Activated CD4-positive, alpha-beta memory T cell treated with anti-CD3 and anti-CD28 coated beads, Interleukin-2, amount 10 ng/mL, durations not matched to agents 7 days and 5 days (primary cell): Measurements from ENCODE around the gene ATP8B3. TPM values are rescaled to one million over a fixed set of nuclear protein-coding genes. Genes with fewer than 3 reads are reported as not detected.
A peak's percentile ranks its signal among the peaks of the same experiment; 100 is the strongest.

Source experiments
- CTCF ChIA-PET: fragments of 350-600 bp; sonication (Branson Sonifier 250); formaldehyde crosslinking; loops from one replicate; lab custom pipeline; 2021; ENCODE audit warnings: antibody characterized with exemption, inconsistent platforms; lab: Charles Lee
- POLR2A ChIA-PET: fragments of 350-600 bp; sonication (Branson Sonifier 250); formaldehyde crosslinking; loops from one replicate; lab custom pipeline; 2021; ENCODE audit warnings: antibody characterized with exemption; lab: Charles Lee
- DNase-seq: peaks from one replicate; pipeline ENCODE4 v3.0.0-alpha.2; 2020
- H3K27ac Mint-ChIP-seq: one replicate; pipeline ENCODE4 v1.8.0; 2021; ENCODE audit warnings: mild to moderate bottlenecking, mixed read lengths
- H3K27me3 Mint-ChIP-seq: one replicate; pipeline ENCODE4 v1.8.0; 2021; ENCODE audit warnings: mixed read lengths
- H3K36me3 Mint-ChIP-seq: one replicate; pipeline ENCODE4 v1.8.0; 2021; ENCODE audit warnings: low read depth, mixed read lengths
- H3K4me1 Mint-ChIP-seq: one replicate; pipeline ENCODE4 v1.8.0; 2021; ENCODE audit warnings: mixed read lengths
- H3K4me3 Mint-ChIP-seq: one replicate; pipeline ENCODE4 v1.8.0; 2021; ENCODE audit warnings: mild to moderate bottlenecking, mixed read lengths
- H3K9me3 Mint-ChIP-seq: one replicate; pipeline ENCODE4 v1.8.0; 2021; ENCODE audit warnings: mixed read lengths
- total RNA-seq, 2 experiments: library from RNA; stranded (reverse); gene quantifications; one replicate each; pipeline ENCODE4 v1.2.3, GENCODE V29; 2021

Gene ATP8B3
- total RNA-seq, 2 experiments from 2014 or later = 22.5 to 23.3 TPM

- ChIA-PET CTCF (no interaction called here), POLR2A (no interaction called here)
- peaks cover 54% of the 10 kb centered on the region for H3K27me3 Mint-ChIP-seq
- H3K9me3 Mint-ChIP-seq = peaks cover 12% of the 10 kb centered on the region
- H3K36me3 Mint-ChIP-seq = peaks cover 6% of the 10 kb centered on the region
- no peak overlapping the region for H3K4me3 Mint-ChIP-seq
- no peaks in the 10 kb centered on the region for H3K4me1 Mint-ChIP-seq
- no peak overlapping the region for H3K27ac Mint-ChIP-seq
- DNase-seq = no peak
These were observed 36.9 kb downstream of the ATP8B3 start for GRCh38 chr19:1774989-1775772.

GRCh38 chr19:1773184-1773583 is 38.9 kb downstream of the ATP8B3 start:
- Mint-ChIP-seq H3K27ac (no peak overlapping the region), H3K4me1 (no peaks in the 10 kb centered on the region), H3K9me3 (peaks cover 12% of the 10 kb centered on the region), H3K27me3 (peaks cover 51% of the 10 kb centered on the region), H3K36me3 (peaks cover 6% of the 10 kb centered on the region), H3K4me3 (no peak overlapping the region)
- no peak for DNase-seq
- POLR2A ChIA-PET = no interaction called here
- CTCF ChIA-PET = interaction anchor here (0.7 to 1.0 kb wide), 2 partner anchors 53 to 315 kb away, joined by 3 read pairs; no protein-coding TSS in a partner anchor

GRCh38 chr19:1770866-1771576 is 41.1 kb downstream of the ATP8B3 start:
- H3K4me1 Mint-ChIP-seq = no peaks in the 10 kb centered on the region
- H3K27me3 Mint-ChIP-seq = peaks cover 48% of the 10 kb centered on the region
- DNase-seq = no peak
- H3K36me3 Mint-ChIP-seq = no peaks in the 10 kb centered on the region
- H3K27ac Mint-ChIP-seq = no peak overlapping the region
- no peak overlapping the region for H3K4me3 Mint-ChIP-seq
- H3K9me3 Mint-ChIP-seq = peaks cover 9% of the 10 kb centered on the region
- ChIA-PET POLR2A (no interaction called here), CTCF (interaction anchor here (1.5 to 2.0 kb wide), 4 partner anchors 10 to 98 kb away, joined by 4 to 7 read pairs (median 4); no protein-coding TSS in a partner anchor)

GRCh38 chr19:1769645-1769985 is 42.5 kb downstream of the ATP8B3 start:
- H3K4me1 Mint-ChIP-seq = no peaks in the 10 kb centered on the region
- H3K9me3 Mint-ChIP-seq = peaks cover 9% of the 10 kb centered on the region
- POLR2A ChIA-PET = no interaction called here
- DNase-seq = no peak
- CTCF ChIA-PET = interaction anchor here (0.6 to 2.0 kb wide), 3 partner anchors 11 to 56 kb away, joined by 3 to 7 read pairs (median 5); no protein-coding TSS in a partner anchor
- peaks cover 57% of the 10 kb centered on the region for H3K27me3 Mint-ChIP-seq
- H3K36me3 Mint-ChIP-seq = no peaks in the 10 kb centered on the region
- H3K4me3 Mint-ChIP-seq = no peak overlapping the region
- no peak overlapping the region for H3K27ac Mint-ChIP-seq

DNA sequence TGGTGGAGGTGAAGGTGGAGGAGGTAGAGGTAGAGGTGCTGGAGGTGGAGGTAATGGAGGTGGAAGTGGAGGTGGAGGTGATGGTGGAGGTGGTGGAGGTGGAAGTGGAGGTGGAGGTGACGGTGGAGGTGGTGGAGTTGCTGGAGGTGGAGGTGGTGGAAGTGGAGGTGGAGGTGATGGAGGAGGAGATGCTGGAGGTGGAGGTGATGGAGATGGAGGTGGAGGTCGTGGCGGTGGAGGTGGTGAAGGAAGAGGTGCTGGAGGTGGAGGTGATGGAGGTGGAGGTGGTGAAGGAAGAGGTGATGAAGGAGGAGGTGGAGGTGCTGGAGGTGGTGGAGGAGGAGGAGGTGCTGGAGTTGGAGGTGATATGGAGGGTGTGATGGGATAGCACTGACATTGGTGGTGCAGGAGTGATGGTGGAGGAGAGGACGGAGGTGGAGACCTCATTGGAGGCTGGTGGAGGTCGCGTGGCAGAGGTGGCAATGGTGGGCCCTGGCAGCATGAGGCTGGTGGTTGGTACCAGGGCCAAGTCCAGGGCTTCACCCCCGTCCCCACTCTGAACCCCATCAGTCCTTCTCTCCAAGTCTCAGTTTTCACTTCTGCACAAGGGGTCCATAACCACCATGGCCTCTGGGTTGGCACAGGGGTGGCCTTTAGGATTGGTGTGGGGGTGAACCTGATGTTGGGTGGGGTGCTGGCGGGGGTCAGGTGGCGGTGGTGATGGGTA is 43.0 kb downstream of the ATP8B3 start:
- CTCF ChIA-PET = interaction anchor here (1.0 to 2.9 kb wide), 5 partner anchors 12 to 223 kb away, joined by 3 to 15 read pairs (median 7); no protein-coding TSS in a partner anchor
- H3K4me1 Mint-ChIP-seq = no peaks in the 10 kb centered on the region
- no peak overlapping the region for H3K4me3 Mint-ChIP-seq
- DNase-seq = no peak
- no peak overlapping the region for H3K27ac Mint-ChIP-seq
- peaks cover 56% of the 10 kb centered on the region for H3K27me3 Mint-ChIP-seq
- no peaks in the 10 kb centered on the region for H3K36me3 Mint-ChIP-seq
- peaks cover 9% of the 10 kb centered on the region for H3K9me3 Mint-ChIP-seq
- POLR2A ChIA-PET = no interaction called here

DNA sequence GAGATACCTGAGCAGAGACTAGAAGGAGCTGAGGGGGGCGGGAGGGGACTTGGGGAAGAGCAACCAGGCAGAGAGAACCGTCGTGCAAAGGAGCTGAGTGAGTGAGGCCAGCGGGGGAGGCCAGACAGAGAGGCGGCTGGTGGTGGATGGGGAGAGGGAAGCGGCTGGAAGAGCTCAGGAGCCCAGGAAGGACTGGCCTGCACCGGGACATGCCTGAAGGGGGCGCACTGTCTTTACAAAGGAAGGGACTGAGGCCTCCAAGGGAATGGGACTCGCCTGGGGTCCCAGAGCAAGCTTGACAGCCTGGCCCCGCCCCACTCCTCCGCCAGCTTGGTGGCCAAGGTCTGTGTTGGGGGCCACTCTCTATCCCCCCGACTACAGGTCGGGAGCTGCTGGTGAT is 43.8 kb downstream of the ATP8B3 start:
- CTCF ChIA-PET = interaction anchor here (1.1 to 2.9 kb wide), 4 partner anchors 14 to 222 kb away, joined by 3 to 15 read pairs (median 7); no protein-coding TSS in a partner anchor
- Mint-ChIP-seq H3K4me3 (no peak overlapping the region), H3K9me3 (peaks cover 9% of the 10 kb centered on the region), H3K27ac (no peak overlapping the region), H3K27me3 (peaks cover 60% of the 10 kb centered on the region), H3K4me1 (no peaks in the 10 kb centered on the region), H3K36me3 (no peaks in the 10 kb centered on the region)
- POLR2A ChIA-PET = no interaction called here
- DNase-seq = no peak

- Mint-ChIP-seq H3K4me3 (no peak overlapping the region), H3K27ac (no peak overlapping the region), H3K27me3 (peaks cover 60% of the 10 kb centered on the region), H3K36me3 (no peaks in the 10 kb centered on the region), H3K4me1 (no peaks in the 10 kb centered on the region), H3K9me3 (peaks cover 9% of the 10 kb centered on the region)
- POLR2A ChIA-PET = no interaction called here
- peak; percentile 59 for DNase-seq
- CTCF ChIA-PET = interaction anchor here (1.0 to 2.9 kb wide), 5 partner anchors 15 to 221 kb away, joined by 3 to 15 read pairs (median 5); no protein-coding TSS in a partner anchor
These were observed 44.6 kb downstream of the ATP8B3 start for GRCh38 chr19:1767464-1767933.

GRCh38 chr19:1766800-1767352 is 45.2 kb downstream of the ATP8B3 start:
- H3K27me3 Mint-ChIP-seq = peaks cover 59% of the 10 kb centered on the region
- no peak for DNase-seq
- H3K36me3 Mint-ChIP-seq = no peaks in the 10 kb centered on the region
- H3K4me3 Mint-ChIP-seq = no peak overlapping the region
- H3K4me1 Mint-ChIP-seq = no peaks in the 10 kb centered on the region
- CTCF ChIA-PET = interaction anchor here (1.0 to 2.9 kb wide), 3 partner anchors 15 to 94 kb away, joined by 4 to 15 read pairs (median 9); no protein-coding TSS in a partner anchor
- H3K27ac Mint-ChIP-seq = no peak overlapping the region
- H3K9me3 Mint-ChIP-seq = peaks cover 9% of the 10 kb centered on the region
- POLR2A ChIA-PET = interaction anchor here (1.1 kb wide), 1 partner anchor 15 kb away, joined by 3 read pairs; no protein-coding TSS in a partner anchor

- Mint-ChIP-seq H3K27me3 (peaks cover 65% of the 10 kb centered on the region), H3K9me3 (peaks cover 5% of the 10 kb centered on the region), H3K4me1 (no peaks in the 10 kb centered on the region), H3K27ac (no peak overlapping the region), H3K36me3 (no peaks in the 10 kb centered on the region), H3K4me3 (no peak overlapping the region)
- POLR2A ChIA-PET = interaction anchor here (1.1 kb wide), 1 partner anchor 15 kb away, joined by 3 read pairs; no protein-coding TSS in a partner anchor
- CTCF ChIA-PET = interaction anchor here (1.0 to 2.9 kb wide), 4 partner anchors 16 to 94 kb away, joined by 3 to 15 read pairs (median 4); no protein-coding TSS in a partner anchor
- DNase-seq = no peak
These were observed 45.9 kb downstream of the ATP8B3 start for GRCh38 chr19:1765904-1766799.

DNA sequence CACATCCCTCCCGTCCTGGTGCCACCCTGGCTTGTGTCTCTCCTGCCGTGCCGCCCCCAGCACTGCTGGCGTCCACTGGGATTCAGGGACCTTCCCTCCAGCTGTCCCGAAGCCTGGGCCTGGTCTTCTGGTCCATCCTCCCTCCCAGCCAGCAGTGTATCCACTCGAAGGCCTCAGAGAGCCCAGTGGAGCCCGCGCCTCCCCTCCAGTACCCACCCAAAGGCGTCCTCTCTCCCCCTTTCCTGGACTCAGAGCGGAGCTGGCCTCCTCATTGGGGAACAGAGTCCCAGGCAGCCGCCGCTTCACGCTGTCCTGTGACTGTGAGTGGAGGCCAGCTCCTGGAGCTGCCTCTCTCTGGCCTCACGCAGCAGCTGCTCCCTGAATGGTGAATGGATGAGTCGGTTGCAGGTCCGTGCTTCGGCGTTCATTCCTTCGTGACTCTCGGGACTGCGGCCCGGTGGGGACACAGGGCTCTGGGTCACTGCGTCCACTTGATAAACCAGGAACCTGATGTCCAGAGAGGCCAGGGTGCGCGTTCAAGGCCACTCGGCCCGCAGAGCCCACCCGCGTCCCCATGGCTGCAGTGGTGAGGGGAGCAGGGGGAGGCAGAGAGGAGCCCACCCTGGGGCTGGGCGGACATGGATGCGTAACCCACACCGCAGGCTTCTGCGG is 46.7 kb downstream of the ATP8B3 start:
- Mint-ChIP-seq H3K4me1 (no peaks in the 10 kb centered on the region), H3K27ac (no peak overlapping the region), H3K9me3 (no peaks in the 10 kb centered on the region), H3K27me3 (peaks cover 67% of the 10 kb centered on the region), H3K4me3 (no peak overlapping the region), H3K36me3 (no peaks in the 10 kb centered on the region)
- CTCF ChIA-PET = interaction anchor here (1.0 to 1.2 kb wide), 2 partner anchors 28 to 93 kb away, joined by 3 to 4 read pairs; no protein-coding TSS in a partner anchor
- DNase-seq = no peak
- POLR2A ChIA-PET = interaction anchor here (0.5 kb wide), 1 partner anchor 360 kb away, joined by 3 read pairs; no protein-coding TSS in a partner anchor

GRCh38 chr19:1764729-1765128 is 47.3 kb downstream of the ATP8B3 start:
- ChIA-PET POLR2A (interaction anchor here (0.5 kb wide), 1 partner anchor 359 kb away, joined by 3 read pairs; no protein-coding TSS in a partner anchor), CTCF (interaction anchor here (1.2 kb wide), 1 partner anchor 28 kb away, joined by 4 read pairs; no protein-coding TSS in a partner anchor)
- Mint-ChIP-seq H3K4me3 (no peak overlapping the region), H3K9me3 (no peaks in the 10 kb centered on the region), H3K36me3 (no peaks in the 10 kb centered on the region), H3K4me1 (no peaks in the 10 kb centered on the region), H3K27me3 (peaks cover 74% of the 10 kb centered on the region), H3K27ac (no peak overlapping the region)
- DNase-seq = no peak
